Caki2 (cell line): ENCODE results near the gene LAPTM4A. TPM values are rescaled to one million over a fixed set of nuclear protein-coding genes. Genes with fewer than 3 reads are reported as not detected.
A peak's percentile ranks its signal among the peaks of the same experiment; 100 is the strongest.
"Not testable (repeated sequence)": the region's sequence is repeated elsewhere in the genome, so short reads cannot be mapped to it uniquely, and the experiment has no call there.

Source experiments
- DNase-seq: peaks from one replicate; pipeline ENCODE4 v3.0.0-alpha.2; 2015; ENCODE audit warnings: low read depth
- in situ Hi-C: cut with HindIII; loops from 2 replicates; pipeline ENCODE4 v1.10.0; 2016; ENCODE audit warnings: low sequenced_read_pairs, low pct_unique_long_range_greater_than_20kb, mixed read lengths
- total RNA-seq: library from RNA; depleted of rRNA; stranded (reverse); fragments of >200 nt; shearing (Covaris generic); gene quantifications from 2 replicates; pipeline ENCODE4 v1.2.3, GENCODE V29; 2014; ENCODE audit warnings: low replicate concordance

The LAPTM4A gene
- total RNA-seq, 1 experiment from 2014 or later: 161 TPM

GRCh38 chr2:20060106-20060505 is 8.7 kb upstream of the LAPTM4A start:
- DNase-seq: no peak
- in situ Hi-C loops: no loop called here

GRCh38 chr2:20057268-20057667 is 5.8 kb upstream of the LAPTM4A start:
- DNase-seq: no peak
- in situ Hi-C loops: no loop called here

GRCh38 chr2:20054931-20055330 is 3.5 kb upstream of the LAPTM4A start:
- in situ Hi-C loops: no loop called here
- DNase-seq: no peak

DNA sequence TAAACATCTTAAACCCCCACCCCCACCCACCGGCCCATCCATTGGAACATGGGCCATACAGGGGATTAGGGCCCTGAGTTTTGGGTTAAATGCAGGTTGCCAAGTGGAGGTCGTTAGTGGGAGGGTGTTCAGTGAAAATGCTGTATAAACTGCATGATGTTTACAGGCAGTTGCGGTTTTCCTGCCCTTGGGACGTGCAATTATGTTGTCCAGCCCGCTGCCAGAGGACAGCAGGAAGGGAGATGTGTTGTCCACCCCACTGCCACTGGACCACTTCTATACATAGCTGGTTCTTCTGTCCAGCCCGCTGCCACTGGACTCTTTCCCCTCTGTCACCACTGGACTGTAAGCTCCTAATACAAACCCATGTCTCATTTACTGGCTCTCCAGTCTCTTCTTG is 2.7 kb upstream of the LAPTM4A start:
- in situ Hi-C loops: no loop called here
- DNase-seq: no peak

DNA sequence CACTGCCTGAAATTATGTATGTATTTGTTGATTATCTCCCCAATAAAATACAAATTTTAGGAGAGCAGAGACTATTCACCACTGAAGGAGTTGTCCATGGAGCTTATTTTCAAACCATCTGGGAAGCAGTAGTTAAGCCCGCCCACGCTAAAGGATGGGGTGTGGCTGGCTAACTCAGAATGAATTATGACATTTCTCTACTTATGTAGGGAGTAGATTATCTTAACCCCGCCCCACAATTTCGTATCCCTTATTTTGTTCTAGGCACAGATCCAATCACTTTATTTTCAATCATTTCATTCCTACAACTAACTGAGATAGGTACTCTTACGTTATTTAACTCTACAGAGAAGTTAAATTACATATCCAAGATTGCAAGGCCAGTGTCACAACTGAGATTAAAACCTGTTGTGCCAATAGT is 1.4 kb upstream of the LAPTM4A start:
- in situ Hi-C loops: no loop called here
- peak; percentile 68 for DNase-seq

- in situ Hi-C loops: no loop called here
- DNase-seq: peak; percentile 62
Observed at GRCh38 chr2:20052229-20052851, 912 bp upstream of the LAPTM4A start.

DNA sequence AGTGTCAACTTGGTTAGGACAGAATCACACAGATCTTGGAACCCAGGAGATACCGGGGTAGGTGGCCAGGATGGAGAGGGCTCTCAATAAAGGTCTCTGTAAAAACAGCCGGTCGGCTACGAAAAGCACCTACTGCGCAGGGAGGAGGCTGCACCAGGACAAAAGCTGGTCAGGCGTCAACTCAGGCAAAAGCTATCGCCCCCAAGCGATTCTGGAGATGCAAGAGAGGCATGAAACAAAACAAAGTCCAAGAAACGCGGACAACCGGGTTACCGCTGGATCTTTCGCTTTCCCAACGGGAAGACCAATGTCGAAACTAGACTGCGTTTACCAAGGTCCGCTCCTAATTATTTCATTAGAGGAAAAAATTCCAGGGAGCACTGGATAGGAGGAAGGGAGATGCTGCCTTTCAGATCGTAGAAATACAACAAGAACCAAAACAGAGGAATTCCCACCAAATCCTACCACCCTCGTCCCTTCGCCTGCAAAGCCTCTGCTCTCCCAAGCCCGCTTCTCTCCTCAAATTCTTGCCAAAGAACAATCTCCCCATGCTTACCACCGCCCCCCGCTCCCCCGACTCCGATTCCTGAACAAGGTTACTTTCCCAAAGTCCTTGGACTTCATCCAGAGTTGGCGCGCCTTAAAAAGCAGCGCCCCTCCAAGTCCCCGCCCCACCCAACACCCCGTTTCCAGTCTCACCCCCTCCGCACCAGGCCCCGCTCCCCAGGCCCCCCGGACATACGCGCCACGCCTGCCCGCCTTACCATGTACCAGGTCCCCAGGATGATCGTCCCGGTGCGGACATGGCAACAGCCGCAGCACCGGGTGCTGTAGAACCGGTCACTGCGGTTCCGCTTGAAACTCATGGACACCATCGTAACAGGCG is 539 bp downstream of the LAPTM4A start:
- peak; percentile 64 for DNase-seq
- in situ Hi-C loops: no loop called here

DNA sequence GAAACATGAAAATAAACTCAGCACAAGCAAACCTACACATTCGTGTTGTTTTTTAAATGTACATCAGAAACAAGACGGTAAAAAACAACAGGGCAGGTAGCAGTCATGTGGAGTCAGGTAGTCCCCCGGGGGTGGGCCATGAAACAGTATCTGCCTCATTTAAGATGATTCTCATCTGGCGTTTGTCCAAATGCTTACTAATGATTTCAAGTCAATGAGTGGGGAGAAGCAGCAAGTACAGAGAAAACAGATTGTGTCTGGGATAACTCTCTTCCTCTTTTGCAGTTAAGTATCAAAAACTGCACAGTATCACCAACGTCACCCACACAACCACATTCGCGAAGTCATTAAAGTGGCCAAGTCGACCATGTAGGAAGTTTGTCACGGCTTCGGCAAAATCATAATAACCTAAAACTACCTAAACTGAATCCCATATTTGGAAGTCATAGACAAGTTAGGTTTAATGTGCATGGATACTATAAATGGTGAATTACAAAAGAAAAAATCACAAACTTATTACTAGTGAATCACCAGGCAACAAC is 1.3 kb downstream of the LAPTM4A start:
- in situ Hi-C loops: no loop called here
- peak; percentile 23 for DNase-seq

GRCh38 chr2:20049637-20050036 is 1.8 kb downstream of the LAPTM4A start:
- in situ Hi-C loops: no loop called here
- DNase-seq: no peak

- DNase-seq: no peak
- in situ Hi-C loops: no loop called here
Observed at GRCh38 chr2:20048488-20049448, 2.7 kb downstream of the LAPTM4A start.

GRCh38 chr2:20045712-20046292 is 5.6 kb downstream of the LAPTM4A start:
- in situ Hi-C loops, DNase-seq: not testable (repeated sequence)

DNA sequence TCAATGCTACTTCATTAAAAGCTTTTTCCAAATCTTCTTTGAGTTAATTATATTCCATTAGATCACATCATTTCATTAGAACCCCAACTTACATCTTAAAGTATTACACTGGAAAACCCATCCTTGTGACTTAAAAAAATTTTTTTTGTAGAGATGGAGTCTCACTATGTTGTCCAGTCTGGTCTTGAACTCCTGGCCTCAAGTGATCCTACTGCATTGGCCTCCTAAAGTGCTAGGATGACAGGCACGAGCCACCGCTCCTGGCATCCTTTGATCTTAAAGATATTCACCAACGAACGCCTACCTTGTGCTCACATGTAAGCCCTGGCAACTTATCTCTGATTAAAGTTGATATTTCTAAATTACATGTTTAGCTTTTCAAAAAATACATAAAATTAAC is 6.7 kb downstream of the LAPTM4A start:
- DNase-seq: no peak
- in situ Hi-C loops: no loop called here

GRCh38 chr2:20042531-20042930 is 8.9 kb downstream of the LAPTM4A start:
- in situ Hi-C loops: no loop called here
- no peak for DNase-seq

GRCh38 chr2:20040489-20041172 is 10.8 kb downstream of the LAPTM4A start:
- DNase-seq: peak; percentile 43
- in situ Hi-C loops: no loop called here

GRCh38 chr2:20037660-20038059 is 13.8 kb downstream of the LAPTM4A start:
- no peak for DNase-seq
- in situ Hi-C loops: no loop called here

DNA sequence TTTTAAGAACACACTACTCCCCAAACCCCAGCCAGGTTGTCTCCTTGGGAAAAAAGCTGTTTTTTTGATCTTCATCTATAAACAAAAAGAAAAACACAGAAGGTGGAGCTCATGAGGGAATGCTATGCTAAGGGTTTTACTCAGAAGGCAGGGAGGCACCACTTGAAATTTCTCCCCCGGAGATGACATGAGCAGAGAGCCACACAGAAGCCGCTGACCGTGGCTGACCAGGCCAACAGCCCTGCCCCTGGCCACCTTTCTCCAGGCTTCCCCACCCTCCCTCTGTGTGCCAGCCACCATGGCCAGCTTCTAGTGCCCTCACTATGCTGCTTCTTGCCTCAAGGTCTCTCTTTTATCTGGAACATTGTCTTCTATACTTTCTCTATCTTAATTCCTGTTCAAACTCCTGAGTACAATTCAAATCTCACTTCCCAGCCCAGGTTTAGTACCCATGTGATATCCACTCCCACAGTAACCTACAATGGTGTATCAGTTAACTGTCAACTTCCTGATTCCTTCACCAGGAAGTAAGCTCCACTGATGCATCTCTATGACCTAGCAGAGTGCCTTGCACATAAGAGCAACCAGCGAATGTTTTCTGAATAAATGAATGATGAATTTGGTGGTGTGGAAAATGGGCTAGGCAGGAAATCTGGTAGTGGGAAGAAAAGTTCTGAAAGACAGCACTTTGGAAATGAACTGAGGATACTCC is 15.3 kb downstream of the LAPTM4A start:
- DNase-seq: peak; percentile 65
- in situ Hi-C loops: no loop called here

DNA sequence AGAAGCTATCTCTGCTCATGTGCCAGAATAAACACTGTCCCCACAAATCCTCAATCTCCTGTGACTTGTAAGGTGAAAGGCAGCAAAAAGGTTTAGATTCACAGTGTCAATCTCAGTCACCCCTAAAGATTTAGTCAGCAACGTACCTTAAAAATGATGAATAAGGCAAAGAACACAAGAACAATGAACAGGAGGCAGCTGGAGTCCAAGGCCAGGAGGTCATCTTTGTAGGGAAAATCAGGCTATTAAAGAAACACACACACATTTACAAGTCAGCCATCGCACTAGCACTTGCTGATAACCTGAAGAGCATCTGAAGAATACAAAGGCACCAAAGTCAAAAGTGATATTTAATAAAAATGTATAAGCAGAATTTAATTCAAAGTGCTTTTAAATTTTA is 16.6 kb downstream of the LAPTM4A start:
- in situ Hi-C loops: no loop called here
- no peak for DNase-seq
